ENCODE results near the gene CXCL9. TPM values are rescaled to one million over a fixed set of nuclear protein-coding genes. Genes with fewer than 3 reads are reported as not detected.
"Not testable (repeated sequence)": the region's sequence is repeated elsewhere in the genome, so short reads cannot be mapped to it uniquely, and the experiment has no call there.

CXCL9 gene
- polyA plus RNA-seq, 1 donor (not counting 4 experiments of a cell fraction or from before 2014, with no cell fraction given): 0.04 TPM

DNA sequence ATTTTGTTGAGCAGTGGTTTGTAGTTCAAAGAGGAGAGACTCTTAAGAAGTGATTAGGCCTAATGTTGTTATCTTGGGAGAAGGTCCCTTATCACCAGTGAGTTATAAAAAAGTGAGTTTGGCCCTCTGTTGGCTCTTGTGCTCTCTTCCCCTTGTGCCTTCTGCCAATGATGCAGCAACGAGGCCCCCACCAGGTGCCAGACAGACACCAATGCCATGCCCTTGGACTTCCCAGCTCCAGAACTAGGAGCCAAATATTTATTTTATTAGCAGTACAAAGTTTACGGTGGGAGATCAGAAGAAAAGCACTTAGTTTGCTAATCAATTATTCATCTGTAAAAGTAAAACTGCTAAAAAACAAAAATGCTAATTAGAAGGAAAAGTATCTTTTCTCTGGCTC is 43.8 kb downstream of the CXCL9 start:
- no peak overlapping the region for H3K4me3 ChIP-seq (ENCODE audit: control insufficient read depth in 2 of 3, extremely low read depth in 1 of 3, insufficient read depth in 2 of 3, low read depth in 1 of 3, low read length in 3 of 3)
- no peaks in the 10 kb centered on the region for H3K9me1 ChIP-seq (ENCODE audit: control insufficient read depth, extremely low read depth, insufficient read depth, low read length)
- dilution Hi-C loops (cut with MboI; ENCODE audit: extremely low pct_ligation_motif_present, low sequenced_read_pairs): no loop called here
- no peaks in the 10 kb centered on the region for H4K20me1 ChIP-seq (ENCODE audit: control insufficient read depth, extremely low read depth, insufficient read depth, low read length)
- H3K9ac ChIP-seq (ENCODE audit: control insufficient read depth, extremely low read depth, insufficient read depth, low read length): no peak overlapping the region
- H3K27ac ChIP-seq (ENCODE audit: control insufficient read depth, insufficient read depth, low read length): no peak overlapping the region
- FAIRE-seq (no peak), DNase-seq (ENCODE audit: low read depth, low spot score) (no peak)
- no peaks in the 10 kb centered on the region for H3K4me1 ChIP-seq (ENCODE audit: control insufficient read depth, extremely low read depth, insufficient read depth, low read length)
- no peaks in the 10 kb centered on the region for H3K27me3 ChIP-seq (ENCODE audit: control insufficient read depth, extremely low read depth, insufficient read depth, low read length)
- H3K79me2 ChIP-seq (ENCODE audit: control insufficient read depth, insufficient read depth, low read length): no peaks in the 10 kb centered on the region
- no peak overlapping the region for H3K4me2 ChIP-seq (ENCODE audit: control insufficient read depth, extremely low read depth, insufficient read depth, low read depth, low read length)
- TF ChIP-seq CTCF (optimal IDR thresholded peaks at IDR 0.05 in 1 of 3, IDR thresholded peaks at IDR 0.05 in 1 of 3, conservative IDR thresholded peaks at IDR 0.05 in 1 of 3; ENCODE audit: extremely low read depth in 1 of 3, insufficient read depth in 2 of 3, low read length in 3 of 3): no peak
- TF ChIP-seq EZH2 (IDR thresholded peaks at IDR 0.05; ENCODE audit: low read length): no peak
- no peak overlapping the region for H2AFZ ChIP-seq (ENCODE audit: control insufficient read depth, low read length)
- H3K36me3 ChIP-seq (ENCODE audit: control insufficient read depth in 2 of 2, extremely low read depth in 1 of 2, insufficient read depth in 2 of 2, low read length in 2 of 2): peaks cover 36 to 44% of the 10 kb centered on the region in 2 experiments
- no peaks in the 10 kb centered on the region for H3K9me3 ChIP-seq (ENCODE audit: control insufficient read depth, low read depth, low read length)

GRCh38 chr4:75962072-75962471 is 45.2 kb downstream of the CXCL9 start:
- dilution Hi-C loops (cut with MboI; ENCODE audit: extremely low pct_ligation_motif_present, low sequenced_read_pairs); H3K9me3 ChIP-seq (ENCODE audit: control insufficient read depth, low read depth, low read length); H3K79me2 ChIP-seq (ENCODE audit: control insufficient read depth, insufficient read depth, low read length); DNase-seq (ENCODE audit: low read depth, low spot score); H3K27me3 ChIP-seq (ENCODE audit: control insufficient read depth, extremely low read depth, insufficient read depth, low read length); H2AFZ ChIP-seq (ENCODE audit: control insufficient read depth, low read length); H3K9me1 ChIP-seq (ENCODE audit: control insufficient read depth, extremely low read depth, insufficient read depth, low read length); H3K9ac ChIP-seq (ENCODE audit: control insufficient read depth, extremely low read depth, insufficient read depth, low read length); H4K20me1 ChIP-seq (ENCODE audit: control insufficient read depth, extremely low read depth, insufficient read depth, low read length); H3K4me1 ChIP-seq (ENCODE audit: control insufficient read depth, extremely low read depth, insufficient read depth, low read length); H3K4me3 ChIP-seq (ENCODE audit: control insufficient read depth in 2 of 3, extremely low read depth in 1 of 3, insufficient read depth in 2 of 3, low read depth in 1 of 3, low read length in 3 of 3); H3K4me2 ChIP-seq (ENCODE audit: control insufficient read depth, extremely low read depth, insufficient read depth, low read depth, low read length); H3K27ac ChIP-seq (ENCODE audit: control insufficient read depth, insufficient read depth, low read length); FAIRE-seq: not testable (repeated sequence)
- peaks cover 36 to 46% of the 10 kb centered on the region in 2 experiments for H3K36me3 ChIP-seq (ENCODE audit: control insufficient read depth in 2 of 2, extremely low read depth in 1 of 2, insufficient read depth in 2 of 2, low read length in 2 of 2)

DNA sequence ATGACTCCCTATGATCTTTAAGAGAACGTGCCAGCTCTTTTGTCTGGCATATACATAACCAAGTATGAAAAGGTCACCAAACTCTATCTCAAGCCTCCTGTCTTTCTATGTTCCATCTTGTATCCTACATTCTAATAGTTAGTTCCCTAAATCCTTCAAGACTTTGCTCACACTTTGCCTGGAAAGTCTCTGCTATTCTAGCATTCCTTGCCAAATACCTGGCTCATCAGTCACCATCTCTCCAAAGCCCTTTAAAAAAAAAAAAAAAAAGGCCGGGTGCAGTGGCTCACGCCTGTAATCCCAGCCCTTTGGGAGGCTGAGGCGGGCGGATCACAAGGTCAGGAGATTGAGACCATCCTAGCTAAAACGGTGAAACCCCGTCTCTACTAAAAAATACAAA is 48.8 kb downstream of the CXCL9 start:
- DNase-seq (ENCODE audit: low read depth, low spot score); FAIRE-seq; H3K4me3 ChIP-seq (ENCODE audit: control insufficient read depth in 2 of 3, extremely low read depth in 1 of 3, insufficient read depth in 2 of 3, low read depth in 1 of 3, low read length in 3 of 3); H2AFZ ChIP-seq (ENCODE audit: control insufficient read depth, low read length); H3K9me1 ChIP-seq (ENCODE audit: control insufficient read depth, extremely low read depth, insufficient read depth, low read length); H3K9me3 ChIP-seq (ENCODE audit: control insufficient read depth, low read depth, low read length); H3K27me3 ChIP-seq (ENCODE audit: control insufficient read depth, extremely low read depth, insufficient read depth, low read length); H4K20me1 ChIP-seq (ENCODE audit: control insufficient read depth, extremely low read depth, insufficient read depth, low read length); H3K79me2 ChIP-seq (ENCODE audit: control insufficient read depth, insufficient read depth, low read length); H3K27ac ChIP-seq (ENCODE audit: control insufficient read depth, insufficient read depth, low read length); H3K9ac ChIP-seq (ENCODE audit: control insufficient read depth, extremely low read depth, insufficient read depth, low read length); H3K4me2 ChIP-seq (ENCODE audit: control insufficient read depth, extremely low read depth, insufficient read depth, low read depth, low read length); dilution Hi-C loops (cut with MboI; ENCODE audit: extremely low pct_ligation_motif_present, low sequenced_read_pairs); H3K4me1 ChIP-seq (ENCODE audit: control insufficient read depth, extremely low read depth, insufficient read depth, low read length): not testable (repeated sequence)
- H3K36me3 ChIP-seq (ENCODE audit: control insufficient read depth in 2 of 2, extremely low read depth in 1 of 2, insufficient read depth in 2 of 2, low read length in 2 of 2): peaks cover 32 to 45% of the 10 kb centered on the region in 2 experiments

- H4K20me1 ChIP-seq (ENCODE audit: control insufficient read depth, extremely low read depth, insufficient read depth, low read length); H3K27ac ChIP-seq (ENCODE audit: control insufficient read depth, insufficient read depth, low read length); FAIRE-seq; H3K4me1 ChIP-seq (ENCODE audit: control insufficient read depth, extremely low read depth, insufficient read depth, low read length); H3K79me2 ChIP-seq (ENCODE audit: control insufficient read depth, insufficient read depth, low read length); dilution Hi-C loops (cut with MboI; ENCODE audit: extremely low pct_ligation_motif_present, low sequenced_read_pairs); H3K9me1 ChIP-seq (ENCODE audit: control insufficient read depth, extremely low read depth, insufficient read depth, low read length); DNase-seq (ENCODE audit: low read depth, low spot score); H3K4me3 ChIP-seq (ENCODE audit: control insufficient read depth in 2 of 3, extremely low read depth in 1 of 3, insufficient read depth in 2 of 3, low read depth in 1 of 3, low read length in 3 of 3); H3K9ac ChIP-seq (ENCODE audit: control insufficient read depth, extremely low read depth, insufficient read depth, low read length); H2AFZ ChIP-seq (ENCODE audit: control insufficient read depth, low read length); H3K27me3 ChIP-seq (ENCODE audit: control insufficient read depth, extremely low read depth, insufficient read depth, low read length); H3K9me3 ChIP-seq (ENCODE audit: control insufficient read depth, low read depth, low read length); H3K4me2 ChIP-seq (ENCODE audit: control insufficient read depth, extremely low read depth, insufficient read depth, low read depth, low read length): not testable (repeated sequence)
- peaks cover 24 to 34% of the 10 kb centered on the region in 2 experiments for H3K36me3 ChIP-seq (ENCODE audit: control insufficient read depth in 2 of 2, extremely low read depth in 1 of 2, insufficient read depth in 2 of 2, low read length in 2 of 2)
These were observed 52.5 kb downstream of the CXCL9 start for GRCh38 chr4:75954811-75955210.
